GM12878 (cell line): ENCODE measurements around the gene PALD1. TPM values are rescaled to one million over a fixed set of nuclear protein-coding genes. Genes with fewer than 3 reads are reported as not detected.

Experiments
- ATAC-seq: fragments of 200-7000 bp; cut with Tn5 transposase; 3 replicates; pipeline ENCODE4 v1.9.1; 2020; ENCODE audit warnings: mild to moderate bottlenecking, moderate library complexity
- BruUV-seq: library from RNA; stranded (reverse); fragments of 400-500 nt; replicated peaks from 2 replicates; lab custom pipeline; 2021; lab: Mats Ljungman, UMichigan
- CTCF ChIA-PET: fragments of 300-600 bp; sonication (Branson Sonifier 250); formaldehyde crosslinking; extraction: SDS; loops from one replicate; lab custom pipeline; 2021; ENCODE audit warnings: inconsistent platforms; lab: Yijun Ruan, JAX
- POLR2A ChIA-PET: fragments of 350-600 bp; formaldehyde crosslinking; extraction: SDS; loops from one replicate; lab custom pipeline; 2021; ENCODE audit warnings: inconsistent platforms; lab: Charles Lee
- RAD21 ChIA-PET: fragments of 300-600 bp; sonication (Branson Sonifier 250); formaldehyde crosslinking; loops from one replicate; lab custom pipeline; 2023; ENCODE audit warnings: antibody characterized with exemption; ENCODE audit not compliant: unreplicated experiment; lab: Charles Lee
- SMC1A ChIA-PET: fragments of 300-600 bp; sonication (Branson Sonifier 250); formaldehyde crosslinking; loops from one replicate; lab custom pipeline; 2023; ENCODE audit not compliant: unreplicated experiment, uncharacterized antibody; lab: Charles Lee
- DNase-seq: peaks from one replicate; pipeline ENCODE4 v3.0.0-alpha.2; 2011; ENCODE audit warnings: low read depth, low spot score
- FAIRE-seq: peaks from 3 replicates; lab custom pipeline; 2011; peaks lifted over from hg19 to GRCh38; lab: Jason Lieb, UNC
- H2AFZ ChIP-seq: 2 replicates; pipeline ENCODE4 v1.6.0; 2011; ENCODE audit warnings: low read depth, low read length, control low read depth; ENCODE audit not compliant: control insufficient read depth
- H3K27ac ChIP-seq: 2 replicates; pipeline ENCODE4 v1.5.1; 2011; ENCODE audit warnings: control low read depth; ENCODE audit not compliant: control insufficient read depth, insufficient read depth
- H3K27me3 ChIP-seq, 2 experiments: replicated peaks in 1 of 2; 2 replicates each; pipeline versions ENCODE4 v1.6.0 to v1.6.1; 2011; ENCODE audit warnings: low read length in 1 of 2; ENCODE audit not compliant: control insufficient read depth in 2 of 2, insufficient read depth in 2 of 2
- H3K36me3 ChIP-seq, 2 experiments: 2 replicates each; pipeline ENCODE4 v1.5.1; 2011; ENCODE audit warnings: low read length in 1 of 2; ENCODE audit not compliant: control insufficient read depth in 2 of 2, insufficient read depth in 2 of 2
- H3K4me1 ChIP-seq: 2 replicates; pipeline ENCODE4 v1.6.1; 2011; ENCODE audit warnings: mild to moderate bottlenecking, low read length, moderate library complexity, mixed read lengths; ENCODE audit not compliant: control insufficient read depth, insufficient read depth
- H3K4me2 ChIP-seq: 2 replicates; pipeline ENCODE4 v1.6.0; 2011; ENCODE audit warnings: control low read depth; ENCODE audit not compliant: control insufficient read depth, insufficient read depth
- H3K4me3 ChIP-seq: fragments of 200-600 bp; sonication (generic); 2 replicates; pipeline ENCODE4 v1.5.1; 2016
- H3K79me2 ChIP-seq: 2 replicates; pipeline ENCODE4 v1.6.0; 2011; ENCODE audit warnings: low read length; ENCODE audit not compliant: control insufficient read depth, insufficient read depth
- H3K9ac ChIP-seq: 2 replicates; pipeline ENCODE4 v1.8.0; 2011; ENCODE audit warnings: low read length, control low read depth, mixed read lengths; ENCODE audit not compliant: control insufficient read depth, insufficient read depth
- H3K9me3 ChIP-seq: replicated peaks from 3 replicates; pipeline ENCODE4 v1.5.1; 2011; ENCODE audit warnings: mild to moderate bottlenecking, low read length; ENCODE audit not compliant: control insufficient read depth, insufficient read depth
- H4K20me1 ChIP-seq: 2 replicates; pipeline ENCODE4 v1.6.0; 2011; ENCODE audit not compliant: control insufficient read depth, insufficient read depth
- BRCA1 ChIP-seq: IDR thresholded peaks from 2 replicates; pipeline ENCODE4 v1.6.1; 2011; ENCODE audit warnings: low read depth, low read length, improper control_type of control experiment
- CBFB ChIP-seq: IDR thresholded peaks from 2 replicates; pipeline ENCODE4 v1.6.1; 2016; ENCODE audit warnings: antibody characterized with exemption, low read depth
- CREB1 ChIP-seq: IDR thresholded peaks from 2 replicates; pipeline ENCODE4 v1.6.1; 2012; ENCODE audit warnings: low read depth, mild to moderate bottlenecking, inconsistent platforms
- CTCF ChIP-seq, 3 experiments: IDR thresholded peaks in 2 of 3; conservative IDR thresholded peaks in 1 of 3; 2 replicates each; pipeline ENCODE4 v1.5.1; 2011; ENCODE audit warnings: low read depth in 3 of 3, low read length in 3 of 3, mild to moderate bottlenecking in 3 of 3, control low read depth in 2 of 3, moderate library complexity in 2 of 3, inconsistent platforms in 1 of 3, mixed read lengths in 1 of 3; ENCODE audit not compliant: control insufficient read depth in 2 of 3, insufficient read depth in 1 of 3; ENCODE audit errors: extremely low read depth in 1 of 3
- DPF2 ChIP-seq: fragments of 450-650 bp; IDR thresholded peaks from 2 replicates; pipeline ENCODE4 v1.6.1; 2017; ENCODE audit warnings: mild to moderate bottlenecking
- FOXM1 ChIP-seq: IDR thresholded peaks from 2 replicates; pipeline ENCODE4 v1.6.1; 2012; ENCODE audit warnings: low read depth, mild to moderate bottlenecking, inconsistent platforms, low read length, moderate library complexity
- HDAC6 ChIP-seq: fragments of 200-600 bp; sonication (generic); IDR thresholded peaks from one replicate; pipeline ENCODE4 v1.8.0; 2017; ENCODE audit warnings: antibody characterized with exemption; ENCODE audit not compliant: unreplicated experiment
- NFYA ChIP-seq: IDR thresholded peaks from 2 replicates; pipeline ENCODE4 v1.6.1; 2011; ENCODE audit warnings: low read depth, mild to moderate bottlenecking, low read length, improper control_type of control experiment, borderline replicate concordance
- NR2C1 ChIP-seq: fragments of 450-650 bp; IDR thresholded peaks from 2 replicates; pipeline ENCODE4 v1.6.1; 2017; ENCODE audit warnings: antibody characterized with exemption, mild to moderate bottlenecking, moderate library complexity
- SIX5 ChIP-seq: IDR thresholded peaks from 2 replicates; pipeline ENCODE4 v1.6.1; 2011; ENCODE audit warnings: mild to moderate bottlenecking, low read depth, low read length, moderate library complexity; ENCODE audit not compliant: severe bottlenecking
- SMARCA5 ChIP-seq: fragments of 450-650 bp; IDR thresholded peaks from 2 replicates; pipeline ENCODE4 v1.6.1; 2017; ENCODE audit warnings: mild to moderate bottlenecking
- TBL1XR1 ChIP-seq: IDR thresholded peaks from 2 replicates; pipeline ENCODE4 v1.6.1; 2012; ENCODE audit warnings: low read depth, low read length, improper control_type of control experiment
- WGBS: methylation state at CpG from one replicate; pipeline ENCODE4 v1.1.6; 2016; ENCODE audit warnings: low lambda C conversion rate; ENCODE audit not compliant: insufficient replicate concordance, insufficient coverage; ENCODE audit errors: missing lambda C conversion rate; 5-methylcytosine and 5-hydroxymethylcytosine counted together
- in situ Hi-C: fragments of 300-500 bp; cut with MboI; formaldehyde crosslinking; loops from 9 replicates; pipeline ENCODE4 v1.14.3; 2018; ENCODE audit warnings: mixed read lengths
- intact Hi-C: fragments of 100-400 bp; cut with micrococcal nuclease; formaldehyde crosslinking; loops from one replicate; pipeline ENCODE4 v1.14.2; 2022; ENCODE audit not compliant: unreplicated experiment
- polyA plus RNA-seq, 11 experiments: library from polyadenylated mRNA; depleted of rRNA in 4 of 11; unstranded in 6 of 11; stranded (reverse) in 5 of 11; fragments of >200 nt; fragmentation: Nextera tagmentation in 4 of 11; fragmentation: Illumina TruSeq in 1 of 11; extraction: Ambion mirVana in 4 of 11; extraction: Trizol in 1 of 11; gene quantifications; 1 replicate in 1 of 11; 2 replicates in 10 of 11; pipeline versions ENCODE4 v1.2.1 to v1.2.3, GENCODE V29; 2011 to 2016; ENCODE audit warnings: inconsistent platforms in 2 of 11, missing spikeins in 2 of 11, low read depth in 1 of 11
- total RNA-seq, 4 experiments: library from RNA; depleted of rRNA in 3 of 4; stranded (reverse); fragments of >200 nt in 3 of 4; fragmentation: Illumina TruSeq in 1 of 4; extraction: Trizol in 1 of 4; gene quantifications; 2 replicates each; pipeline versions ENCODE4 v1.2.1 to v1.2.3, GENCODE V29; 2013 to 2021
- TF ChIP-seq, protein P1 (sequence below): IDR thresholded peaks from 2 replicates; pipeline ENCODE4 v1.6.1; 2012; ENCODE audit warnings: mild to moderate bottlenecking, low read depth, low read length

The PALD1 gene
- total and polyA plus RNA-seq, 10 of the 15 experiments (the other 5 are each of a cell fraction or from before 2014, with no cell fraction given) = 0.43 to 20.9 (median 9.0) TPM

- TF ChIP-seq, protein P1, sequence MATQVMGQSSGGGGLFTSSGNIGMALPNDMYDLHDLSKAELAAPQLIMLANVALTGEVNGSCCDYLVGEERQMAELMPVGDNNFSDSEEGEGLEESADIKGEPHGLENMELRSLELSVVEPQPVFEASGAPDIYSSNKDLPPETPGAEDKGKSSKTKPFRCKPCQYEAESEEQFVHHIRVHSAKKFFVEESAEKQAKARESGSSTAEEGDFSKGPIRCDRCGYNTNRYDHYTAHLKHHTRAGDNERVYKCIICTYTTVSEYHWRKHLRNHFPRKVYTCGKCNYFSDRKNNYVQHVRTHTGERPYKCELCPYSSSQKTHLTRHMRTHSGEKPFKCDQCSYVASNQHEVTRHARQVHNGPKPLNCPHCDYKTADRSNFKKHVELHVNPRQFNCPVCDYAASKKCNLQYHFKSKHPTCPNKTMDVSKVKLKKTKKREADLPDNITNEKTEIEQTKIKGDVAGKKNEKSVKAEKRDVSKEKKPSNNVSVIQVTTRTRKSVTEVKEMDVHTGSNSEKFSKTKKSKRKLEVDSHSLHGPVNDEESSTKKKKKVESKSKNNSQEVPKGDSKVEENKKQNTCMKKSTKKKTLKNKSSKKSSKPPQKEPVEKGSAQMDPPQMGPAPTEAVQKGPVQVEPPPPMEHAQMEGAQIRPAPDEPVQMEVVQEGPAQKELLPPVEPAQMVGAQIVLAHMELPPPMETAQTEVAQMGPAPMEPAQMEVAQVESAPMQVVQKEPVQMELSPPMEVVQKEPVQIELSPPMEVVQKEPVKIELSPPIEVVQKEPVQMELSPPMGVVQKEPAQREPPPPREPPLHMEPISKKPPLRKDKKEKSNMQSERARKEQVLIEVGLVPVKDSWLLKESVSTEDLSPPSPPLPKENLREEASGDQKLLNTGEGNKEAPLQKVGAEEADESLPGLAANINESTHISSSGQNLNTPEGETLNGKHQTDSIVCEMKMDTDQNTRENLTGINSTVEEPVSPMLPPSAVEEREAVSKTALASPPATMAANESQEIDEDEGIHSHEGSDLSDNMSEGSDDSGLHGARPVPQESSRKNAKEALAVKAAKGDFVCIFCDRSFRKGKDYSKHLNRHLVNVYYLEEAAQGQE = no peak
- no peak for TF ChIP-seq SMARCA5
- TF ChIP-seq NR2C1 = no peak
- TF ChIP-seq, all 136 proteins: peak for 0
Observed at GRCh38 chr10:70510904-70511303, 32.3 kb downstream of the PALD1 start (continued).

GRCh38 chr10:70512149-70512639 lies 33.6 kb downstream of the PALD1 start:
- in situ Hi-C loops = no loop called here
- SMC1A ChIA-PET = interaction anchor here (0.6 to 3.3 kb wide), 5 partner anchors 16 to 106 kb away, joined by 3 to 24 read pairs (median 3); no protein-coding TSS in a partner anchor
- TF ChIP-seq CBFB (no peak), CTCF (IDR thresholded peaks at IDR 0.05 in 2 of 3, conservative IDR thresholded peaks at IDR 0.05 in 1 of 3; ENCODE audit: control insufficient read depth in 2 of 3, extremely low read depth in 1 of 3, insufficient read depth in 1 of 3, low read depth in 3 of 3, low read length in 3 of 3) (no peak; a peak in 1 of 6 replicates), NFYA (no peak), TBL1XR1 (no peak), FOXM1 (no peak), BRCA1 (no peak), CREB1 (no peak), SIX5 (no peak), HDAC6 (no peak), DPF2 (no peak), NR2C1 (no peak)
- TF ChIP-seq, protein P1 = no peak

More at GRCh38 chr10:70512149-70512639, 33.6 kb downstream of the PALD1 start:
- Histone ChIP-seq H3K4me1 (peaks cover 24% of the 10 kb centered on the region), H4K20me1 (no peaks in the 10 kb centered on the region), H3K27me3 (no peaks in the 10 kb centered on the region), H3K4me2 (no peak overlapping the region), H2AFZ (no peak overlapping the region), H3K27ac (no peak overlapping the region), H3K9me3 (no peaks in the 10 kb centered on the region), H3K79me2 (no peaks in the 10 kb centered on the region; the same call in 1 of the 2 replicates), H3K36me3 (no peaks in the 10 kb centered on the region), H3K4me3 (no peak overlapping the region), H3K9ac (no peak overlapping the region)
- WGBS = 46% methylated on average over 5 of the region's 5 CpGs
- ChIA-PET POLR2A (interaction anchor here (0.9 to 1.2 kb wide), 3 partner anchors 13 to 32 kb away, joined by 3 to 4 read pairs (median 3); no protein-coding TSS in a partner anchor), RAD21 (interaction anchor here (0.8 to 3.5 kb wide), 4 partner anchors 18 to 51 kb away, joined by 3 to 19 read pairs (median 4); no protein-coding TSS in a partner anchor), CTCF (interaction anchor here (0.9 to 2.2 kb wide), 7 partner anchors 12 to 51 kb away, joined by 3 to 12 read pairs (median 4); no protein-coding TSS in a partner anchor)
- no TSS peak for BruUV-seq
- peak; percentile 13; the same call in 1 of the 3 replicates for ATAC-seq
- FAIRE-seq = no peak
- intact Hi-C loops = no loop called here
- DNase-seq = no peak
